ENCODE measurements around the gene RYR3.

- TF ChIP-seq TOX (CRISPR knock-in tag; IDR thresholded peaks at IDR 0.05; ENCODE audit: borderline replicate concordance) (no peak), PATZ1 (CRISPR knock-in tag; IDR thresholded peaks at IDR 0.05; ENCODE audit: borderline replicate concordance) (no peak), ZFP3 (CRISPR knock-in tag; IDR thresholded peaks at IDR 0.05) (no peak), ZFP30 (CRISPR knock-in tag; IDR thresholded peaks at IDR 0.05) (no peak)
- TF ChIP-seq, protein P1, sequence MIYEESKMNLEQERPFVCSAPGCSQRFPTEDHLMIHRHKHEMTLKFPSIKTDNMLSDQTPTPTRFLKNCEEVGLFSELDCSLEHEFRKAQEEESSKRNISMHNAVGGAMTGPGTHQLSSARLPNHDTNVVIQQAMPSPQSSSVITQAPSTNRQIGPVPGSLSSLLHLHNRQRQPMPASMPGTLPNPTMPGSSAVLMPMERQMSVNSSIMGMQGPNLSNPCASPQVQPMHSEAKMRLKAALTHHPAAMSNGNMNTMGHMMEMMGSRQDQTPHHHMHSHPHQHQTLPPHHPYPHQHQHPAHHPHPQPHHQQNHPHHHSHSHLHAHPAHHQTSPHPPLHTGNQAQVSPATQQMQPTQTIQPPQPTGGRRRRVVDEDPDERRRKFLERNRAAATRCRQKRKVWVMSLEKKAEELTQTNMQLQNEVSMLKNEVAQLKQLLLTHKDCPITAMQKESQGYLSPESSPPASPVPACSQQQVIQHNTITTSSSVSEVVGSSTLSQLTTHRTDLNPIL (CRISPR knock-in tag; IDR thresholded peaks at IDR 0.05; ENCODE audit: low read depth): no peak
Observed at GRCh38 chr15:33533197-33533596, 222.4 kb downstream of the RYR3 start.
